Activated T-helper 9 cell treated with anti-CD3 and anti-CD28 coated beads, Interleukin-2, amount 50 U/mL, for 16 hours (primary cell): ENCODE data around the gene TBC1D17.
A peak's percentile ranks its signal among the peaks of the same experiment; 100 is the strongest.

Experiments
- DNase-seq: peaks from one replicate; pipeline ENCODE4 v3.0.0-alpha.2; 2020; ENCODE audit warnings: low read depth

Gene TBC1D17

DNA sequence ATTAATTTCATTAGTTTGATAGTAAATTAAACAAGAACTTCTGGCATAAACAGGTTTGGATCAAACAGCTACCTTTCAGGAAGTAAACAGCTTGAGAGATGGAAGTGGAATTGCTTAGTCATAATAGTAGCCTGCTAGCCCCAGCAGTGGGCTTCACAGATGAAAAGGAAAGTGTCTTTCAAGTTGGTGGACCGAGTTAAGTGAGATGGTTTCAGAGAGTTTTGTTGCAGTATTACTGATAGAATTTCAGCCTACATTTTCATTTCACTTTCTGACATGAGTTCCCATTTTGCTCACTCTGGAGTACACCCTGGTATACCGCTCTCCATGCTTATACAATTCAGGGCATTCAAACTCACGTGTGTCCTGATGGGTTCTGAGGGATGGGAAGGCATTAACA, 28.6 kb upstream of the TBC1D17 start:
- DNase-seq, result no peak

DNA sequence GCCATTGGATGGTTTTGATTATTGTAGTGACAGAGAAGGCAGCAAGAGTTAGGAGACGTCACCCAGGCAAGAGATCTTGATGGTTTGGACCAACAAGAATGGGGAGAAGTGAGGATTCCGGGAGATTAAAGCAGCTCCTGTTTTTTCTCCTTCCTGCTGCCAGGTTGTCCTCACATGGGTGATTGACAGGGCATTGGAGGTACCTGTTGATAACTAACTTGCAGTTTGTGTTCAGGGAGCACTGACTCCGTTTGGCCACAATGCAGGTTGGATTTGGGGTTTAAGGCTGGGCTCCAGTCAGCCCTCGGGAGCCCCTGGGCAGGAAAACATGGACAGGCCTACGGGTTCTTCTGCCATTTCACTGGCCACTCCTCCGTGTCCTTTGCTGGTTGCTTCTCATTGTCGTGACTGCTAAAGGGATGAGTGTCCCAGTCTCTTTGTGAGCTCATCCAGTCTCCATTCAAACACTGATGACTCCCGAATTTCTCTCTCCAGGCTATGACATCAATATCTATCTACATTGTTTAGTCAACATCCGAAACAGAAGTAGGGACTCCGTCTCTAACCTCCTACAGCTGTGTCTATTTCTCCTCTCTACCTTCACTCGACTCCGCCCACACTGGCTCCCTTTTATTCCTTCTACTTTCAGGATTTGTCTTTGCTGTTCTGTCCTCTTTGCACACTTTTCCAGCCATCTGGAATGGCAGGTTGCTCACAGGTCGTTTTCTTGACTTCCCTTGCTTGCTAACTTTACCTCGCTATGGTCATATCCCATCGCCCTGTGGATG, 27.9 kb upstream of the TBC1D17 start:
- DNase-seq, result no peak

DNA sequence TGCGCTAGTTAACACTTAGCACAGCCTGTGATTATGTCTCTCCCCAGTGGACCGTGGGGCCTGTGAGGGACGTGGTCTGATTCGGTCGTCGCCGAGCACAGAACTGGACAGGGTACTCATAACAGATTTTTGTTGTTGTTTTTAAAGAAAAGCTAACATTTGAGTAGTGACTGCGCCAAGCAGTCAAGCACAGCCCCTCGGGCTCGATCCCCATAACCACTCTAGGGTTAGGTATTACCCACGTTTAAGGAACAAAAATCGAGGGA, 27.3 kb upstream of the TBC1D17 start:
- no peak for DNase-seq

DNA sequence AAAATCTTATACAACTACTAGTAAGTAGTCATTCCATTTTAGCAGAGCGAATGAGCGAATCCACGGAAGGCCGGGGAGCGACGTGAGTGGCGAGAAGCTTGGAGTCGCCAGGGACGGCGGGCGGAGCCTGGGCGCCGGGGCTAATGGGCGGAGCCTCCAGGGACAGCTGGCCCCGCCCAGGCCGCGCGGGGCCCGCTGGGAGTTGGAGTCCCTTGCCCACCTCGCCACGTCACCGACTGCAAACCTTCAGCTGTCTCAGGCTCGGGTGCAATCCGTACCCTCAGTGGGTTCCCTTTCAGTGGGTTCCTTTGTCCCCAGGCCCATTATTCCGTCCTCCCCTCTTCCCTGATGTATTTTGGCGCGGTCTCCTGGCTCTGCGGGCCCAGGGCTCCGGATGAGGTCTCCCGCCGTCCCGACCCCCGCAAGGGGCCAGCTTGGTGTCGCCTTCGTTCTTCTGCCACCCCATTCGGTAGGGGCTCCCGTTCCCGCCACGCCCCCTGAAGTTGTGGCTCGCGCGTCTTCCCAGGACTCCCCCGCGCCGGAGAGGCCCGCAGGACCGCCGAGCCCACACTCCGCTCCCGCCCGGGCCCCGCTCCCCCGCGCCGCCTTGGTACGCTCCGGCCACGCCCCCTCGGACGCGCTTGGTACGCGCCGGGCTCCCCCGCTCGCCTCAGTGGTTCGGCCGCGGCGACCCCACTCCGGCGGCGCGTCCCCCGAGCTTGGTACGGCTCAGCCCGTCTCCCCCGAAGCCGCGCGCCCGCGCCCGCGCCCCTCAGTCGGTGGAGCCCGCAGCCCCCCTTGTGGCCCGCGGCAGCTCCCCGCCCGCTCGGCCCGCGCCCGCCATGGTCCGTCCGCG, 26.8 kb upstream of the TBC1D17 start, which contains the start of gene PTOV1:
TSS of gene PTOV1 (plus strand) at position 673 of the 856 bp plus-strand sequence.
- peak; percentile 81 for DNase-seq

DNA sequence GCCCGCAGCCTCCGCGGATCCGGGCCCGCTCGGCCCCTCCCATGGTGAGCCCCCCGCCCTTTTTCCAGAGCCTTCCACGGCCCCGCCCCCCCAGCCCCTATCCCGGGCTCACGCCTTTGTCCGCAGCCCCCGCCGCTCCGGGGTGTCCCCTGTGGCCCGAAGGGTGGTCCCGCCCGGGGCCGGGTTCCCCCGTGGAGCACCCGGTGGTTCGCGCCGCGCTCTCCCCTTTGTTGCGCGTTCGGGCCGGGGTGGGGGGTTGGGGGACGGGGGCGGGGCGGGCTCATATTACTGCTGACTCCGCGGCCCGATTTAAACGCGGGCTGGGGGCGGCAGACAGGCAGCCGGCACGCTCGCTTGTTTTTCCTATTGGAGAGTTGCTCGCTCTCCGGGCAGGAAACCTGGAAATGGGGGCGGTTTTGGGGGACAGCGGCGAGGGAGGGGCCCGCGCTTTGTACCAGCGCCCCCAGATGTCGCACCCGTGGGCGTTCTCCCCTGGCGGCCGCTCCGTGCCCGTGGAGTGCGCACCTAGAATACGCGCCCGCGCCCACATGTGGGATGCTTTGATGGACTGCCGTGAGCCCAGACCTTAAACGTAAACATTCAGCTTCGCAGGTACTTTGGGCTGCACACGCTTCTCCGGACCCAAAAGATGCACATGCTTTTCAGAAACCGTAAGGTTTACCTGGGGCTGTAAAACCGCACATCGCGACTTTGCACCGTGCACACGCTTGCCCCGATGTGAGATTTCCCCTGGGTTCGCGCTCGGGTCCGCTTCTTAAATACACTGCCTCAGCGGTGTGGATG, 25.8 kb upstream of the TBC1D17 start:
- DNase-seq, result no peak

DNA sequence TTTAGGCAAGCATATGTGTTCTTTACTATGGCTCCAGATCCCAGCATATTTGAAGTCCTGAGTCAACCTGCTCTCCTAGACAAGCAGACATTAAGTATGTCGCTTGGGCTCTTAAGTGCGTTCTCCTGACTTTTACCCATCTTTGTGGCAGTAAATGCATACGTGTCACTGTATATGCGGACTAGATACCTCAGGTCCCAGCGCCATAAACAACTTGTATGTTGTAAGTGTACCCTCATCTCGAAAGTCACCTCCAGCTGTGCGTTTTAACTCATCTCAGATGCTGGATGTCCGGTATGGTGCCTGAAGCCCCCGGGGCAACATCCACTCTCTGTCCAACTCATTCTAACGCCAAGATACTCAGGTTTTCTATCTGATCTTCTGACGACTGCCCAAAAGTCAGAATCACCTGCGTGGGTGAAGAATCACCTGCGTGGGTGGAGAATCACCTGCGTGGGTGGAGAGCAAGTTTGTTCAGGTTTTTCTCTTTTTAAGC, 24.8 kb upstream of the TBC1D17 start:
- no peak for DNase-seq

DNA sequence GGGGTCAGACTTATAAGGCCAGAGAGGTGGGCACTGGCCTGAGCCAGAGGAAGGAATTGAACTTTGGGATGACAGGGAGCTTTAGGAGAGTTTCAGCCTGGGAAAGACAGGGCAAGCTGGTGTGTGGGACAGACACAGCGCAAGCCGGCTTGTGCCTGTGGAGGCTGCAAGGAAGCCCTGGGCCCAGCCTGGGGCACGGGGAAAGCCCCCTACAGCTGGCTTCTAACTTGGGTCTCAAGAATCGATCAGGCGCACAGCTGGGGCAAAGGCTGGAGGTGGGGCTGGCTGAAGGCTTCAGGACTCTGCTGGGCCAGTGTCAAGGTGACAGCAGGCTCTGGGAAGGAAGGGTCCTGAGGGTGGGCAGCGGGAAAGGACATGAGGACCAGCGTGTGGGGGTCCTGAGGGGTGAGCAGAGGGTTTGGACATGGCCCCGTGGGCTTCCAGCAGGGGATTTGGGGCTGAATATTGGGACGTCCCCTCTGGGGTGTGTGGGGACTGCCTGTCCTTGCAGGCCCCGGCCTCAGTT, 23.6 kb upstream of the TBC1D17 start:
- no peak for DNase-seq

DNA sequence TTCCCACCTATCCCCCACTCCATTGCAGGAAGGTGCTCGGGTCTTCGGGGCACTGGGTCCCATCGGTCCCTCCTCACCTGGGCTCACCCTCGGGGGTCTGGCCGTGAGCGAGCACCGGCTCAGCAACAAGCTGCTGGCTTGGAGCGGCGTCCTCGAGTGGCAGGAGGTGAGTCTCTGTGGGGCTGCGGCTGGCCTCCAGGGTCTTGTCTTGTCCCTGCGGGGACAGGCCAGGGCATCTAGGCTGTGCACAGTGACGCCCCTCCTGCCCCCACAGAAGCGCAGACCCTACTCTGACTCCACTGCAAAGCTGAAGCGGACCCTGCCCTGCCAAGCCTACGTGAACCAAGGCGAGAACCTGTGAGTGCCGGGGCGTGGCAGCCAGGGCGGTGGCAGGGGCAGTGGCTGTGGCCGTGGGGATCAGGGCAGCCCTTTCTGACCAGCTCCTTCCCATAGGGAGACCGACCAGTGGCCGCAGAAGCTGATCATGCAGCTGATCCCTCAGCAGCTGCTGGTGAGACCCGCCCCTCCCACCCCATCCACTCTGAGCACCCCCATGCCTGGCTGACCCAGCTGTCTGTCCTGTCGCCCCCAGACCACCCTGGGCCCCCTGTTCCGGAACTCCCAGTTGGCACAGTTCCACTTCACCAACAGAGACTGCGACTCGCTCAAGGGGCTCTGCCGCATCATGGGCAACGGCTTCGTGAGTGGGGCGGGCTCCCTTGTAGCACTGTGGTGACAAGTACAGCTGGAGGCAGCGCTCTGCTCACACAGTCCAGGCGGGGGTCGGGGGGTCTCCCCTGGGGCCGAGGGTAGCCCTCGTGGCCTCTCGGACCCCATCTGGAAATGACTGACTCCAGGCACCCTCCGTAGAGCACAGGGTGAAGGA, 22.9 kb upstream of the TBC1D17 start:
- no peak for DNase-seq

DNA sequence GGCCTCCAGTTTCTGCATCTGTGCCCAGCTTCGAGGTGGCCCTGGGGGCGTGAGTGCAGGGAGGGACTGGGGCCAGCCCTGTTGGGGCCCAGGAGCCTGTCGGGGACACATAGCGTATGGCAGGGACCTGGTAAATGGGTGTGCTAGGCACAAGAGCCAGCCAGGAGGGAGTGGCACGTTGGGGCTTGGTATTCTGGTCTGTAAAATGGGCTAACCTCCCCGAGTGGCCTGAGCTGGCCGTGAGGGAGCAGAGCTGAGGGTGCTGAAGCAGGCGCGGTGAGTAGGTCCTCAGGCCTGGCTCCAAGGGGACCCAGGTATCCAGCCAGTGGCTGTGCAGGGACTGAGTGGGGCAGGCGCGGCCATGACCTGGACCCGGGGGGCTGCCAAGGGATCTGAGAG, 22.2 kb upstream of the TBC1D17 start:
- no peak for DNase-seq

DNA sequence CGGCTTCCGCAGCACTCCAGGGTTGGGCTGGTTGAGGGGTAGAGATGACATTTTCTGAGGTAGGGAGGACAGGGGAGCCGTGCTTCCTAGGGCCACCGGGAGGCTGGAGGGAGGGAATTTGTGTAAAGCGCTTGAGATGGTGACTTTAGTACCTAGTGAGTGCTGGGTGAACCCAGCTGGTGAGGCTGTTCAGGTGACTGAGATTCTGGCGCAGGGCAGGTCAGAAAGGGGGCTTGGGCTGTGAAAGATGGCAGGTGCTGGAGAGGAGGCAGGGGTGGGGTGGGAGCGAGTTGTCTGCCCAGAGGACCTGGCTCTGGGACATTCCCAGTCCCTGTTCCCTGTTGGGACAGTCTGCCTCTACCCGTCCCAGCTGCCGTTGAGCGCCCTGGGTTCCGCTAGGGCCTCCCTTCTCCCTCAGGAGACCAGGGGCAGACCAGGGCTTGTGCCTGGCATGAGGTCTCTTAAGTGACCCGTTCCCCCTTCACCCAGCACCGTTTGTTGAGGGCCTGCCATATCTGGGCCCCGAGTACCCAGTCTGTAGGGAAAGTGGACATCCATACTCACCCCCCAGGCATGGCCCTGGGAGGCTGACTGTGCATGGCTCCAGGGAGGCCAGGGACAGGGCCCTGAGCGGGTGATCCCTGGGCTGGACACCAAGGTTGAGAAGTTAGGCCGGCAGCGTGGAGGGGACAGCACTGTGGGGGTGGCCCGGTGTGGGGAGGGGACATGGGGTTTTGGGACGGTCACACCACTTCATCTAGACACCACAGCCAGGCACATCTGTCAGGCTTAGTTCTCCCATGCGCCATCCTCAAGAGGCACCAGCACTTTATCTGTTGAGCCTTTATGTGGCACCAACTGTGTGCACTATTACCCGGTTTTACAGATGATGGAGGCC, 21.6 kb upstream of the TBC1D17 start:
- no peak for DNase-seq

DNA sequence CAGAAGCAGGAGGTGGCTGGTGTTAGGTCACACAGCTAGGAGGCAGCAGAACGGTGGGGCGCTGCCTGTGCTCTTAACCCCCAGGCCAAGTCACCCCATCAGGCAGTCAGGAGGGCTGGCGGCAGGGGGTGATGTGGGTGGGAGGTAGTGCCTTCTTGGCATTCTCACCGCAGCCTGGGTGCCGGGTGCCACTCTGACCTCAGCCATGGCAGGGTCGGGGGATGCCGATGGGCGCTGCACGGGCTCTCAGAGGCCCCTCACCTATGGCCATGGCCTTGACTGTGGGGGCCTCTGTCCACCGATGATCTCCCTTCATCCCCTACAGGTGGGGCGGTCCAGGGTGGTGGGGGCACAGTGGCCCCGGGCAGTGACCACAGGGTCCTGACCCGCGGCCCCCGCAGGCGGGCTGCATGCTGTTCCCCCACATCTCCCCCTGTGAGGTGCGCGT, 20.9 kb upstream of the TBC1D17 start:
- DNase-seq, result no peak

DNA sequence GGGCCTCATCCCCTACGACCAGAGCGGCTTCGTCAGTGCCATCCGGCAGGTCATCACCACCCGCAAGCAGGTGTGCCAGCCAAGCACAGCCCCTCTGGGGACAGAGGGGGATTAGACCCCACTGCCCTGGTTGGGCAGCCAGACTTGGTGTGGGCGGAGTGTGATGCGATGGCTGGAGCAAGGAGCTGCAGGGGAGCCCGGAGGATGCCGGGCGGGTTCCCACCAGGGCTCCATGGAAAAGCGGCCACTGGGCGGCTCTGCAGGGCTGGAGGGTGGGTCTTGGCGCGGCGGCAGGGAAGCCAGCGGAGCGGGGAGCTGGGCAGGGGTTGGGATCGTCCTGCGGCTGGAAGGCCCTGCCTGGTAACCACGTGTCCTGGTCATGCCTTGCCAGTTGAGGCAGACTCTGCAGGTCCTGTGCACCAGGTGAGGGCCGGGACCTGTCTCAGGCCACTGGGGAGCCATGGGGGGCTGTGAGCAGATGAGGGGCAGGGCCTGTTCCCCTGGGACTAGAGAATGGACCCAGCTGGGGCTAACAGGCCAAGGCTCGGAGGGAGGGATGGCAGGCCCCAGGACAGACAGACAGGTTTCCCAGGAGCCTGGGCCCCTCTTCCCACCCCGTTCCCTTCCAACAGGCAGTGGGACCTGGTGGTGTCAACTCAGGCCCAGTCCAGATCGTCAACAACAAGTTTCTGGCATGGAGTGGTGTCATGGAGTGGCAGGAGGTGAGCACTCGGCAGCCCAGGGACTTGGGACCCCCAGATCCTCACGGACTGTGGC, 20.3 kb upstream of the TBC1D17 start:
- DNase-seq, result no peak

DNA sequence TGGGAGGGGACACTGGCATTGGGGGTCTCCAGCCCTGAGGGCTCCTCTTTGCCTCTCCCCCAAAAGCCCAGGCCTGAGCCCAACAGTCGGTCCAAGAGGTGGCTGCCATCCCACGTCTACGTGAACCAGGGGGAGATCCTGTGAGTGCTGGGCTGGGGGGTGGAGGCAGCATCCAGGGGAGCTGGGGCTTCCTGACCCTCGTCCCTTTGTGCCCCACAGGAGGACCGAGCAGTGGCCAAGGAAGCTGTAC, 19.7 kb upstream of the TBC1D17 start:
- no peak for DNase-seq

DNA sequence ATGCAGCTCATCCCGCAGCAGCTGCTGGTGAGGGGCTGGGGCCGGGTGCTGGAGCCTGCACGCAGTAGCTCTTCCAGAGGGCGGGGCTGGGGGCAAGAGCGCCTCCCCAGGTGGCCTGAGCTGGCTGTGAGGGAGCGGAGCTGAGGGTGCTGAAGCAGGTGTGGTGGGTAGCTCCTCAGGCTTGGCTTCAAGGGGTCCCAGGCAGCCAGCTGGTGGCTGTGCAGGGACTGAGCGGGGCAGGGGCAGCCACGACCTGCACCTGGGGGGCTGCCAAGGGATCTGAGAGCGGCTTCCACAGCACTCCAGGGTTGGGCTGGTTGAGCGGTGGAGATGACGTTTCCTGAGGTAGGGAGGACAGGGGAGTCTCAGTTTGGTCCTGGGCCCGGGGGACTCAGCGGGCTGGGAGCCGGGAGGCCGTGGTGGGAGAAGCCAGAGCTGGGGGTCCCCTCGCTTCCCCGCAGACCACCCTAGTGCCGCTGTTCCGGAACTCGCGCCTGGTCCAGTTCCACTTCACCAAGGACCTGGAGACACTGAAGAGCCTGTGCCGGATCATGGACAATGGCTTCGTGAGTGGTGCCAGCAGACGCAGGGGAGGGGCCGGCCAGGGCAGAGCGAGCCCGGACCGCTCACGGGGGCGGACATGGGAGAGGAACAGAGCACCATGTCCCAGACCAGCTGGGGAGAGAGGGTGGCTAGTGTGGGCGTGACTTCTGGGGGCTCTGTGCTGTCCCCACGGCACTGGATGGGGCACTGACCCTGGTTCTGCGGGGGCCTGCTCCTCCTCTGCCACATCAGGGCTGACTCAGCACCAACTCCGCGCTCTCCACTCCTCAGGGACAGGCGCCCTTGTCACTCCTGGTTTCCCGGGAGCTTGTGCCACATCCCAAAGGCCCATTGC, 19.2 kb upstream of the TBC1D17 start:
- no peak for DNase-seq

DNA sequence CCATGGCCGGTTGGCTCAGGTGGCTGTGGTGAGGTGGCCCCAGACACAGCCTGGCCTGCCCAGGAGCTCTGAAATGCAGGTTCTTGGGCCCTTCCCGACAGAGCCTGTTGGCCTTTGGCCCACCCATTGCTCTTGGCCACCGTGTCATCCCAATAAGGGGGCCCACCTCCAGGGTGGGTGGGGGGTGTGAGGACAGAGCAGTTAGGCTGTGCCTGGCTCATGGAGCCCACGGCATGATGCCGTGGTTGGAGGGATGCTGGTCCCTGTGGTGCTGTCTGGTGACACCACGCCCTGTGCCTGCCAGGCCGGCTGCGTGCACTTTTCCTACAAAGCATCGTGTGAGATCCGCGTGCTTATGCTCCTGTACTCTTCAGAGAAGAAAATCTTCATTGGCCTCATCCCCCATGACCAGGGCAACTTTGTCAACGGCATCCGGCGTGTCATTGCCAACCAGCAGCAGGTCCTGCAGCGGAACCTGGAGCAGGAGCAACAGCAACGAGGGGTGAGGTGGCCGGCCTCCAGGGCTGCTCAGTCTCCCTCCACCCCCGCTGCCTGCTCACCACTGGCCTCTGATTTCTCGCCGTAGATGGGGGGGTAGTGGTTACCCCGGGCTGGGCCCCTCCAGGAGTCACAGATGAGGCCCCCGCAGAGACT, 17.7 kb upstream of the TBC1D17 start:
- DNase-seq, result no peak

DNA sequence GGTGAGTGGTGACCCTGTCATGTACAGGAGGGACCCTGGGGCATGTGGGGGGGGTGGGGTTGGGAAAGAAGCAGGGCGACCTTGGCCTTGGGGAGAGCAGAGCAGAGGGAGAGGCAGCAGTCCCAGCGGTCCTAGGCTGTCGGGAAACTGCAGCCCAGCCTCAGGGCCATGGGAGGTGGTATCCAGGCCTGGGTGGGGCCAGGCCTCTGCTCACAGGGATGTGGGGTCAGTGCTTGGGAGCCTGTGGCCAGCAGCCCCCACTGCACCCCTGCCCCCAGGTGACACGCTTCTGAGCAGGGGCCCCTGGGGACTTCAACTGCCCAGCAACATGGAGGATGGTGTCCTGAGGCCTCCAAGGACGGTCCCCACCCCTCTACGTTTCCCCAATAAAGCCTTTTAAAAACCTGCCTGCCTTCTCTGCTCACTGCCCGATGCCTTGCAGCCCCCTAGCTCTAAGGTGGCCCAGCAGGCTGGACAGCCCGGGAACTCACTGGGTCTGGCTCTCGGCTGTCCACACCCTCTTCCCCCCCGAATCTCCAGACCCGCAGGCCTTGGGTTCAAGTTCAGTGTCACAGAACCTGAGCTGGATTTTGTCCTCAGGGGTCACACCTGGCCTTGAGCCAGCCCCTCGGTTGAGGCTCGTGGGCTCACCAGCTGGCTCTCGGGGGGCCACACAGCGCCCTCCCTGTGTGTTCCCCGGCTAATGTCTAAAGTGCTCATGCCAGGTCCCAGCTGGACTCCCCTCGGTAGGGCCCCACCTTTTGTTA, 17.0 kb upstream of the TBC1D17 start:
- DNase-seq, result no peak

DNA sequence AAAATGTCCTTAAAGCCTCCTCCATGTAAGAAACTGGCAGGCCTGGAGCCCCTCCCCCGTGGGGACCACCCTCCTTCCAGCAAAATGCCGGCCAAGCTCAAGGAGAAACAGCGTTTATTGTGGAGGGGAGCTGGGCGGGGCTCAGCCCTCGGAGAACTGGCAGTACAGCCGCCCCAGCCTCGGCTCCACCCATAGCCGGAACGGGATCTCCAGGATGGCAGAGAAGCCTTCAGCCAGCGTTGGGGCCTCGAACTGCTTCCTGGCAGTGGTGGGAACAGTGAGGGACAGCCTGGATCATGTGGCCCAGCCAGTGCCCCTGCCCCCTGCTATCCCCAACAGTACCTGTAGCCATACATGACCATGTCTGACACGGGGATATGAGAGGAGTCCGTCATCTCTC, 16.4 kb upstream of the TBC1D17 start:
- DNase-seq, result no peak
